IPS DF 19.7 (cell line): ENCODE measurements around the gene SNX13.
"Not testable (repeated sequence)": the region's sequence is repeated elsewhere in the genome, so short reads cannot be mapped to it uniquely, and the experiment has no call there.

Experiments used
- DNase-seq: peaks from one replicate; pipeline ENCODE4 v3.0.0-alpha.2; 2013; ENCODE audit warnings: low read depth, low spot score

Gene SNX13

GRCh38 chr7:17913250-17913649, 27.0 kb downstream of the SNX13 start:
- DNase-seq = no peak

DNA sequence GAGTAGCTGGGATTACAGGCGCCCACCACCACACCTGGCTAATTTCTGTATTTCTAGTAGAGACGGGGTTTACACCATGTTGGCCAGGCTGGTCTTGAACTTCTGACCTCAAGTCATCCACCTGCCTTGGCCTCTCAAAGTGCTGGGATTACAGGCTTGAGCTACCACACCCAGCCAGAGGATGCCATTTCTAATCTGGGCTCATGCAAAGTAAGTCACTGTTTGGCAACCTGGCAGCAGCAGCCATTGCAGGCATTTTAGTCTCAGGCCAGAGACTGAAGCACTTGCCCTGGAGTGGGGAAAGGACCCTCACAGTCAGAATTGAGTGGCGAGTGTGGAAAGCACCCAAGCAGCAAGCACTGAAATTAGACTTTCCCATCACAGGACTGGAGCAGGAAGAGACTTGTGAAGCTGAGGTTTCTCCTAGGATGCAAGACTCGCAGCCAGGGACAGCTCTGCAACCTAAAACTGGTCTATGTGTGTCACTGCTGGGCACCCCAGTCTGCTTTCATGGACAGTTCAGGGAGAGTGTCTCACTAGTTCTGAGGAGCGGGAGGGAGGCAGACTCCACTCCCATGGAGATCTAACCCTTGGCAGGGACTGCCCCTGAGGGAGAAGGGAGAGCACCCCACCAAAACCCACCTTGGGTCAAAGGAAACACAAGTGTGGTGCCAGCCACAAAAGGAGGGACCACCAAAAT, 27.6 kb downstream of the SNX13 start:
- DNase-seq = no peak

- no peak for DNase-seq
Observed at GRCh38 chr7:17912050-17912449, 28.2 kb downstream of the SNX13 start.

GRCh38 chr7:17910377-17910776, 29.9 kb downstream of the SNX13 start:
- no peak for DNase-seq

GRCh38 chr7:17909310-17909709, 31.0 kb downstream of the SNX13 start:
- not testable (repeated sequence) for DNase-seq

GRCh38 chr7:17907014-17907413, 33.3 kb downstream of the SNX13 start:
- DNase-seq = no peak

GRCh38 chr7:17903337-17903736, 37.0 kb downstream of the SNX13 start:
- DNase-seq = no peak

DNA sequence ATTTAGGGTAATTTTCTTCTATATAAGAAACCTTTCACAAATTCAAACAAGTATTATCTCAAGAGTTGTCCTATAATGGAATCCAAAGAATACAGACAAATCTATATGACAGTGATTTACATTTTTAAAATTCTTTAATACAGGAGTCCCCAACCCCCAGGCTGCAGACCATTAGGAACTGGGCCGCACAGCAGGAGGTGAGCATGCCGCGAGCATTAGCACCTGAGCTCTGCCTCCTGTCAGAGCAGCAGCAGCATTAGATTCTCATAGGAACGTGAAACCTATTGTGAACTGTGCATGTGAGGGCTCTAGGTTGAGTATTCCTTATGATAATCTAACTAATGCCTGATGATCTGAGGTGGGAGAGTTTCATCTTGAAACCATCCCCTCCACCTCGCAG, 37.7 kb downstream of the SNX13 start:
- no peak for DNase-seq

DNA sequence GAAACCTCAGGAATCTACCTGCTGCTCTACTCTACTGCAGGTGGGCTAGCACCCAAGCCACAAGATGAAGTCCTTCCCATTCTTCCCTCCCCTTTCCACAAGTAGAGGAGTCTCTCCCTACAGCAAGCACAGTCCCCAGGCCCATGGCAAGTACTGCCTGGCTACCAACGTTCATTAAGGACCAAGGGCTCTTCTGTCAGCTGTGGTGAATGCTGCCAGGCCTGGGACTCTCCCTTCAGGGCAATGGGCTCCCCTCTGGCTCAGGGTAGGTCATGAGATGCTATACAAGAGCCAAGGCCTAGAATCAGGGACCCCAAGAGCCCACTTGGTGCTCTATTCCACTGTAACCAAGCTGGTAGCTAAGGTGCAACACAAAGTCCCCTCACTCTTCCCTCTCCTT, 39.8 kb downstream of the SNX13 start:
- no peak for DNase-seq

DNA sequence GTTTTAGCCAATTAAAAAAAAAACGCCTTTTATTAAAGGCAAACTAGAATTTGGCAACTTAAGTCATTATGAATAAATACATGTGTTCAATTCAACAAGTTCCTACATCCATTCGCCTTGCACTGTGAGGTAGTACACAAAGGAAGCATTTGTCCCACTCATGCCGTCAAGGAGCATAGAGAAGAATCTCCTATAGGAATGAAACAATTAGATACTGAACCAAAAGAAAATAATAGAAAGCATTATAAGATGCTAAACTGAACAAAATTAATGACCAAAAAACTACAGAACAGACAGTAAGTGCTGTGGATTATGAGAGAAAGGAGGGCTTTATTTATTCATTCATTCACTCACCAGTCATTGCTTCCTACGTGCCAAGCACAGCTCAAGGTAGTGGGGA, 42.2 kb downstream of the SNX13 start:
- DNase-seq = no peak

DNA sequence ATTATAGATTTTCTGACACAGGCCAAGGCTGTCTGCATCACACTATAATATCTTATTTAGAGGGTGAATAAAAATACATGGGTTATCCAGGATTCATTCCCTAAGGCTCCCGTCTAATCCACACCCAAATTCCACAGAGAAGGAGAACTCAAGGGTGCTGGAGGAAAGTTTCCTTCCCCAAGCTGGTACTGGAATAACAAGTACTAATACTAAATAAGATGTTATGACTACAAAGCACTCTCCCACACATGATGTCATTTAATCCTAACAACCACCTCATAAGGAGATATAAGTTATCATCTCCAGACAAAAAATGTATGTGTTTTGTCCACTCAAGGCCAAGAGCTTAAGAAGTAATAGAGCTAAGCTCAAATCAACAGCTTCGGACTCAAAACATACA, 53.0 kb downstream of the SNX13 start:
- no peak for DNase-seq

DNA sequence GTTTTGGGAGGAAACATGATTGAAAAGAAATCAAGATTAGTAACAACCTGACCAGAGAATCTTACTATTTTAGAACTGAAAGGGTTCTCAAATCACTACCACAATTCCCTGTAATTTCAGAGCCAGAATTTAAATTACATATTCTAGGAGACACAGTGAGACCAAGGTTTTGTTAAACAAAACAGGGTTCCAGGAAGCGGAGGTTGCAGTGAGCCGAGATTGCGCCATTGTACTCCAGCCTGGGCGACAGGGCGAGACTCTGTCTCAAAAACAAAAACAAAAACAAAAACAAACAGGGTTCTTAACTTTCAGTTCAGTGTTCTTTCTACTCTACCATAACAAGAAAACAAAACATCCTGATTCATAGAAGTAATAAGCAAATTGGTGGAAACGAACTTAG, 57.6 kb downstream of the SNX13 start:
- no peak for DNase-seq

GRCh38 chr7:17879075-17879661, 61.1 kb downstream of the SNX13 start:
- DNase-seq = no peak

DNA sequence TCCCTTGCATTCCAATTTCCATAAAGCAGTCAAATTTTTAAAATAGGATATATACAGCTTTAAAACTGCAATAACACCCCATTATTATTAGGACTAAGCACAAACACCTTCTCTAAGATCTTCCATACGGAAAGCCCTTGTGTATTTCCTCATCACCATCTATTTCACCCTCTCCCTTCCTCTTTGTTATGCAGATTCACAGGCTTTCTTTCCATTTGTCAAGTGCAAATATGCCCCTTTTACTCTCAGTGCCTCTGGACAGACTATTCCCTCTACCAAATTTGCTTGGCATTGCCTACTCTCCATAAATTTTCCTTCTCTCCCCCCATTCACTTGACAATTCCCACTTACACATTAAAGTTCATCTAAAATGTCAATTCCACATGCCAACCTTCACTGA, 61.7 kb downstream of the SNX13 start:
- no peak for DNase-seq

- no peak for DNase-seq
Observed at GRCh38 chr7:17871815-17872533, 68.3 kb downstream of the SNX13 start.

GRCh38 chr7:17870406-17870805, 69.9 kb downstream of the SNX13 start:
- DNase-seq = no peak

DNA sequence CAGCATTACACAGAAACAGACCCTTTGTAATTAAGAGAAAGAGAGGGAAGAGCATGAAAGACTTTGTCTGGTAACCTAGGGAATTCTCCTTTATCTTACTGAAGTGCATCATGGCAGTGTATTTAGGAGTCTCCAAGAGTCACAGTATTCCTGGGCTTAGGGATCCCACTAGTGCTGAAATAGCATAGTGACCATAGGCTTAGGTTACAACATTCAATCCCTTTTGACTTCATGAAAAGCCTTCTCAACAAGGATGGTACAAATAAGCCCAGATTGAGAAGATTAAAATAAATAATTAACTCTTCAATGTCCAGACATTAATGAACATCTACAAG, 76.5 kb downstream of the SNX13 start:
- no peak for DNase-seq

DNA sequence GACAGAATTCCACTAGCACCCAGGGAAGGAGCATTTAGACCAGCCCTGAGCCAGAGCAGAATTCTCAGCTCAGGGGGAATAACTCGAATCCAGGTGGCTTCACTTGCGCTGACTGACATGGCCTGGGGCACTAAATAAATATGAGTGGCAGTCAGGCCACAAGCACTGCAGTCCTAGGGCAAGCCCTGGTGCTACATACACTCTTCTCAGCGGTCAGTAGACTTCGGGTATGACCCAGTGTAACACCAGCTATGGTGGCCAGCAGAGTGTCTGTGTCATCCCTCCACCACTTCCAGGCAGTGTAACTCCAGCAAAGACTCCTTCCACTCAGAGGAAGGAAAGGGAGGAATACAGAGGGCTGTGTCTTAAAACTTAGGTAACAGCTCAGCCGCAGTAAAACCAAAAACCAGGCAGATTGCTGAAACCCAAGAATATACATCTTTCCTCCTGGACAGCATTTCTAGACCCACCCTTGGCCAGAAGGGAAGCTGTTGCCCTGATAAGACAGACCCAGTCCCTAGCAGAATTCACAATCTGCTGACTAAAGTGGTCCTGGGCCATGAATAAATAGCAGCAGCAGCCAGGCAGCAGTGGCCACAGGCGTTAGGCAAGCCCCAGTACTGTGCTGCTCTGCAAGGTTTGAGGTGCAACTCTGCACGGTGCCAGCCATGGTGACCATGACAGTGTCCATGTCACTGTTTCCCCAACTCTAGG, 77.0 kb downstream of the SNX13 start:
- DNase-seq = no peak

- no peak for DNase-seq
Observed at GRCh38 chr7:17856251-17856650, 84.0 kb downstream of the SNX13 start.

- DNase-seq = no peak
Observed at GRCh38 chr7:17855202-17855601, 85.1 kb downstream of the SNX13 start.

GRCh38 chr7:17854261-17855047, 85.8 kb downstream of the SNX13 start:
- DNase-seq = no peak

- no peak for DNase-seq
Observed at GRCh38 chr7:17852361-17852760, 87.9 kb downstream of the SNX13 start.
